Rectal smooth muscle tissue (tissue), 1 donor: ENCODE measurements around the gene ZC3H12D.
A peak's percentile ranks its signal among the peaks of the same experiment; 100 is the strongest.
"Not testable (repeated sequence)": the region's sequence is repeated elsewhere in the genome, so short reads cannot be mapped to it uniquely, and the experiment has no call there.

Experiments
- H3K27ac ChIP-seq: one replicate; pipeline ENCODE4 v1.7.0; 2013; ENCODE audit warnings: low read depth, low read length, inconsistent platforms
- H3K27me3 ChIP-seq: one replicate; pipeline ENCODE4 v1.7.0; 2013; ENCODE audit warnings: low read length; ENCODE audit not compliant: control insufficient read depth, insufficient read depth
- H3K36me3 ChIP-seq: one replicate; pipeline ENCODE4 v1.7.0; 2013; ENCODE audit warnings: low read length; ENCODE audit not compliant: control insufficient read depth, insufficient read depth
- H3K4me1 ChIP-seq: one replicate; pipeline ENCODE4 v1.7.0; 2013; ENCODE audit warnings: low read length; ENCODE audit not compliant: control insufficient read depth, insufficient read depth
- H3K4me3 ChIP-seq: one replicate; pipeline ENCODE4 v1.7.0; 2013; ENCODE audit warnings: low read length
- H3K9ac ChIP-seq: one replicate; pipeline ENCODE4 v1.7.0; 2013; ENCODE audit warnings: low read length

Gene ZC3H12D

GRCh38 chr6:149464411-149464810, 20.4 kb downstream of the ZC3H12D start:
- H3K27me3 ChIP-seq, result no peaks in the 10 kb centered on the region
- no peaks in the 10 kb centered on the region for H3K36me3 ChIP-seq
- no peak overlapping the region for H3K27ac ChIP-seq
- H3K4me3 ChIP-seq, result no peak overlapping the region
- no peak overlapping the region for H3K9ac ChIP-seq
- peaks cover 7% of the 10 kb centered on the region for H3K4me1 ChIP-seq

DNA sequence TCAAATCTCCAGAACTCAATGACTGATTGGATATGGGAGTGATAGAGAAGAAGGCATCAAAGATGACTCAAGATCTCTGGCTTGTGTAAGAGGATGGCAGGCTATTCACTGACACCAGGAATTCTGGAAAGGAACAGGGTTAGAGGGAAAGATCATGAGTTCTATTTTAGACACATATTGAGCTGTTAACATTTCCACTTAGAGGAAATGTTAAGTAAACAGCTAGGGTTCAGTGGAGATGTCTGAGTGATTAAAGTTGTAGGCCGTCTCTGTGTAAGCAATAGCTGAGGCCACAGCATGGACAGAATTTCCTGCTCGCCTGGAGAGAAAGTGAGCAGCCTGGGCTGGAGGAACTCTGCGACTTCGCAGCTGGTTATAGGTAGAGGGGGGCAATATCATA, 21.0 kb downstream of the ZC3H12D start:
- Histone ChIP-seq H3K4me3 (no peak overlapping the region), H3K27ac (no peak overlapping the region), H3K4me1 (peaks cover 6% of the 10 kb centered on the region), H3K9ac (no peak overlapping the region), H3K36me3 (no peaks in the 10 kb centered on the region), H3K27me3 (no peaks in the 10 kb centered on the region)

DNA sequence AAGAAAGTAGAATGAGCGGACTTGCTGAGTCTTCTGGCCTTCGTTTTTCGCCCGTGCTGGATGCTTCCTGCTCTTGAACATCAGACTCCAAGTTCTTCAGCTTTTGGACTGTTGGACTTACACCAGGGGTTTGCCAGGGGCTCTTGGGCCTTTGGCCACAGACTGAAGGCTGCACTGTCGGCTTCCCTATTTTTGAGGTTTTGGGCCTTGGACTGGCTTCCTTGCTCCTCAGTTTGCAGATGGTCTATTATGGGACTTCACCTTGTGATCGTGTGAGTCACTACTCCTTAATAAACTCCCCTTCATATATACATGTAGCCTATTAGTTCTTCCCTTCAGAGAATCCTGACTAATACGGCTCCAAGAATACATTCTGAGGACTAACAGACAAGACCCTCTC, 22.1 kb downstream of the ZC3H12D start:
- H3K4me1 ChIP-seq, H3K9ac ChIP-seq, H3K27ac ChIP-seq: not testable (repeated sequence)

GRCh38 chr6:149461670-149462069, 23.1 kb downstream of the ZC3H12D start:
- H3K27me3 ChIP-seq, result no peaks in the 10 kb centered on the region
- H3K4me1 ChIP-seq, result peaks cover 3% of the 10 kb centered on the region
- no peak overlapping the region for H3K27ac ChIP-seq
- H3K36me3 ChIP-seq, result no peaks in the 10 kb centered on the region
- H3K4me3 ChIP-seq, result no peak overlapping the region
- no peak overlapping the region for H3K9ac ChIP-seq

More for the DNA sequence above, 22.1 kb downstream of the ZC3H12D start:
- H3K36me3 ChIP-seq, H3K4me3 ChIP-seq, H3K27me3 ChIP-seq: not testable (repeated sequence)

GRCh38 chr6:149460249-149460648, 24.6 kb downstream of the ZC3H12D start:
- H3K4me3 ChIP-seq, H3K9ac ChIP-seq, H3K27ac ChIP-seq, H3K4me1 ChIP-seq, H3K27me3 ChIP-seq, H3K36me3 ChIP-seq: not testable (repeated sequence)

DNA sequence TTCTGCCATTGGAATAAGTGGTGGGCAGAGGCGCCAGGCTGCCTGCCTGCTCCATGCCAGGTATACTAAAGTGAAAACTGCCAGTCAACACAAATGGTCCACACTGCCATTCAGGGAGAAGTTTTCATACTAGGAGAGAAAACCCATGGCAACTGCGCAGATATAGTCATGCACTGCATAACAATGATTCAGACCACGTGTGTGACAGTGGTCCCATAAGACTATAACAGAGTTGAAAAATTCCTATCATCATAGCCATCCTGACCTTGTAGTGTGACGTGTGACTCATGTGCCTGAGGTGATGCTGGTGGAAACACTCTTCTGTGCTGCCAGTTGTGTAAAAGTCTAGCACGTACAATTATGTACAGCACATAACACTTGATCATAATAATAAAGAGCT, 25.1 kb downstream of the ZC3H12D start:
- H3K36me3 ChIP-seq, result no peaks in the 10 kb centered on the region
- no peaks in the 10 kb centered on the region for H3K27me3 ChIP-seq
- no peak overlapping the region for H3K27ac ChIP-seq
- H3K4me3 ChIP-seq, result no peak overlapping the region
- peaks cover 6% of the 10 kb centered on the region for H3K4me1 ChIP-seq
- H3K9ac ChIP-seq, result no peak overlapping the region

DNA sequence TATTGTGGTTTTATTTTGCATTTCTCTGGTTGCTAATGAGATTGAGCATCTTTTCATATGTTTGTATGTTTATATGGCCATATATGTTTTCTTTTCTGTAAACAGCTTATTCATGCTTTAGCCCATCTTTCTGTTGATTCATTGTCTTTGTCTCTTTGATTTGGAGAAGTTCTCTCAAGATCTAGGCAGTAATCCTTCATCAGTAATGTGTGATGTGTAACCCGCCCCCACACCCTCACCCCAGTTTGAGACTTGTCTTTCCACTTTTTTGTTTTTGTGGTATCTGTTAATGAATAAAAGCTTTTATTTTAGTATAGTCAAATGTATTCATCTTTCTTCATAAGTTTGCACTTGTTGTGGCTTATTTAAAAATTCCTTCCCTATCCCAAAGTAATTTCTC, 26.0 kb downstream of the ZC3H12D start:
- no peak overlapping the region for H3K27ac ChIP-seq
- peaks cover 10% of the 10 kb centered on the region for H3K4me1 ChIP-seq
- H3K9ac ChIP-seq, result no peak overlapping the region
- no peaks in the 10 kb centered on the region for H3K36me3 ChIP-seq
- no peak overlapping the region for H3K4me3 ChIP-seq
- no peaks in the 10 kb centered on the region for H3K27me3 ChIP-seq

DNA sequence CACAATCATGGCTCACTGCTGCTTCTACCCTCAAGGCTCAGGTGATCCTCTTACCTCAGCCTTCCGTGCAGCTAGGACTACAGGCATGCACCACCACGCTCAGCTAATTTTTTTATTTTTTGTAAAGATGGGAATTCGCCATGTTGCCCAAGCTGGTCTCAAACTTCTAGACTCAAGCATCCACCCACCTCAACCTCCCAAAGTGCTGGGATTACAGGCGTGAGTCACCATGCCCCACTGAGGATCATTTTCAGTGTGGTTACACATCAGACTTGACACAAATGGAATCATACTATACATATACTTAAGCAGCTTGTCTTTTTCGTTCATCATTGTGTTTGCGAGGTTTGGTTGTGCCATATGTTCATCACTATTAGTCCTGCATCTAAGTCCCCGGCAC, 26.6 kb downstream of the ZC3H12D start:
- Histone ChIP-seq H3K4me1 (peaks cover 12% of the 10 kb centered on the region), H3K4me3 (no peak overlapping the region), H3K36me3 (no peaks in the 10 kb centered on the region), H3K27me3 (no peaks in the 10 kb centered on the region), H3K27ac (no peak overlapping the region), H3K9ac (no peak overlapping the region)

DNA sequence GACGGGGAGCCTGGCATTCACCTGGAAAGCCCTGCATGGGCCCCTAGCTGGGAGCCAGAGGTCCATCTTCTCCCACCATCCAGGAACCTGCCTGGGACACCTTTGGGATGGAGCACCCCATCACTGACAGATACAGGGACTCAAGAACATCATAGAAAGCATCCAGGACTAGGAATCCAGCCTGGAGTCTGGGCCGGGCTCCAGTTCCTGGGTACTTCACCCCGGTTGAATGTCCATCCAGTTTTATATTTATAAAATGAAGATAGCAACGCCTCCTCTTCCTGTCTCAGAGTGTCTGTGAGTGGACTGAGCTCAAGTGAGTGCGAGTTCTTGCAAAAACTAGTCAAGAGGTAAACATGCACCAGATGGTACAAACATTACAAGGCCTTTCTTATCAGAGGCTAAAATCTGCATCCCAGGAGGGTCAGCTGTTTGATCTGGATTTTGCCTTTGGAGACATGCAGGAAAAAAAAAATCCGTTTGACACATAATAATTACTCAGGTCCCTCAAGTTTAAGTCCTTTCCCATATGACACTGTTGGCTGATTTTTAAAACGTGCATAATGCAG, 27.4 kb downstream of the ZC3H12D start:
- H3K4me3 ChIP-seq, result no peak overlapping the region
- no peaks in the 10 kb centered on the region for H3K36me3 ChIP-seq
- H3K27me3 ChIP-seq, result no peaks in the 10 kb centered on the region
- H3K27ac ChIP-seq, result no peak overlapping the region
- H3K4me1 ChIP-seq, result peaks cover 12% of the 10 kb centered on the region
- no peak overlapping the region for H3K9ac ChIP-seq

- Histone ChIP-seq H3K27ac (no peak overlapping the region), H3K4me3 (no peak overlapping the region), H3K9ac (no peak overlapping the region), H3K36me3 (no peaks in the 10 kb centered on the region), H3K4me1 (peaks cover 12% of the 10 kb centered on the region), H3K27me3 (no peaks in the 10 kb centered on the region)
Measured at GRCh38 chr6:149456311-149457021, 28.3 kb downstream of the ZC3H12D start.

GRCh38 chr6:149455031-149455732, 29.6 kb downstream of the ZC3H12D start:
- H3K4me3 ChIP-seq, result no peak overlapping the region
- no peak overlapping the region for H3K9ac ChIP-seq
- peak overlapping the region; percentile 63 for H3K27ac ChIP-seq
- peaks cover 12% of the 10 kb centered on the region for H3K4me1 ChIP-seq
- H3K27me3 ChIP-seq, result no peaks in the 10 kb centered on the region
- no peaks in the 10 kb centered on the region for H3K36me3 ChIP-seq

DNA sequence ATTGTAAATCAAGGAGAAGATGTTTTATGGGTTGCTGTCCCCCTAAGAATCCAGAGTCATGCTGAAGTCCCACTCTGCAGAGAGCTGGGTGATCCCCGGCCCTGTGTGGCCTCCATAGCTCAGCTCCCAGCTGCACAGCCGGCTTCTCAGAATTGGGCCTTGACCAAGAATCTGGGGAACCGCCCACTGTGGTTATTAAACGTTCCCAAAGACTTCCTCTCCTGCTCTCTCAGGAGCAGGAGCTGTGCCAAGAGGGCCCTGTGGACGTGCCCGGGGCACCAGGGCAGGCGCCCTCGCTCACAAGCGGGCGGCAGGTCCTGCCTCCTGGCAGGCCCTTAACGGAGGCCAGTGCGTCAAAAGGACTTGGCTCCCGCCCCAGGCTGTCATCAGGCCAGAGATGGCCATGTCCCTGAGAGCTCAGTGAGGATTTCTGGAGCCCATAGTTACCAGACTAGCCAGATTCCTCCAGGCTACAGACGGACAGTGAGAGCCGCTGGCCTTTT, 30.4 kb downstream of the ZC3H12D start:
- H3K4me1 ChIP-seq, result peaks cover 12% of the 10 kb centered on the region
- no peak overlapping the region for H3K9ac ChIP-seq
- peak overlapping the region; percentile 63 for H3K27ac ChIP-seq
- no peaks in the 10 kb centered on the region for H3K27me3 ChIP-seq
- H3K4me3 ChIP-seq, result no peak overlapping the region
- no peaks in the 10 kb centered on the region for H3K36me3 ChIP-seq
